Measurements from ENCODE around the gene SH3TC2.

Gene SH3TC2

DNA sequence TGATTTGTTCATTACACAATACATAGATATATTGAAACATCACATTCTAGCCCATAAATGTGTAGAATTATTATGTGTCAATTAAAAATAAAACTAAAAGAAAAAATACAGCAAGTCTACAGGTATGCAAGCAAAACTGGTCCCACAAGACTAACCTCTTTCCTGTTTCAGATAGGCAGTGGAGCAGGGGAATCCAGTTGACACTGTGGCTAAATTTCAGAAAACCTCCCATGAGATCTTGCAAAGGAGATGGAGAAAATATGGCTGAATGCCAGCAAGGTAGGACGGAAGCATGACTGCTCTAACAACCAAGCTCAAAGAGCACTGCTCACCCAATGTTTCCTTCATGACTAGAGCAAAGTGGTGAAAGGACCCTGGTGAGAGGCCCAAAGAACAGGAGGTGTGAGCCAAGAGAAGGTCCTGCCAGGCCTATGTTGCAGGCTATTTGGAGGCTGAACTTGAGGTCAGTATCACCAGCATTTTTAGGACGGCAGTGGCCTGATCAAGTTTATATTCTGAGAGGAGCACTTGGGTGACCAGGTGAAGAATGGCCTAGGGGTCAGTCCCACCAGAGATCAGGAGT lies 1.1 kb upstream of the SH3TC2 start:
- TF ChIP-seq, protein P1, sequence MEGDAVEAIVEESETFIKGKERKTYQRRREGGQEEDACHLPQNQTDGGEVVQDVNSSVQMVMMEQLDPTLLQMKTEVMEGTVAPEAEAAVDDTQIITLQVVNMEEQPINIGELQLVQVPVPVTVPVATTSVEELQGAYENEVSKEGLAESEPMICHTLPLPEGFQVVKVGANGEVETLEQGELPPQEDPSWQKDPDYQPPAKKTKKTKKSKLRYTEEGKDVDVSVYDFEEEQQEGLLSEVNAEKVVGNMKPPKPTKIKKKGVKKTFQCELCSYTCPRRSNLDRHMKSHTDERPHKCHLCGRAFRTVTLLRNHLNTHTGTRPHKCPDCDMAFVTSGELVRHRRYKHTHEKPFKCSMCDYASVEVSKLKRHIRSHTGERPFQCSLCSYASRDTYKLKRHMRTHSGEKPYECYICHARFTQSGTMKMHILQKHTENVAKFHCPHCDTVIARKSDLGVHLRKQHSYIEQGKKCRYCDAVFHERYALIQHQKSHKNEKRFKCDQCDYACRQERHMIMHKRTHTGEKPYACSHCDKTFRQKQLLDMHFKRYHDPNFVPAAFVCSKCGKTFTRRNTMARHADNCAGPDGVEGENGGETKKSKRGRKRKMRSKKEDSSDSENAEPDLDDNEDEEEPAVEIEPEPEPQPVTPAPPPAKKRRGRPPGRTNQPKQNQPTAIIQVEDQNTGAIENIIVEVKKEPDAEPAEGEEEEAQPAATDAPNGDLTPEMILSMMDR (IDR thresholded peaks at IDR 0.05; ENCODE audit: control extremely low read depth, extremely low read depth, low read depth, missing control alignments), result no peak
- no peak for DNase-seq (ENCODE audit: extremely low spot score)
- ChIA-PET POLR2A (no interaction called here), CTCF (interaction anchor here (1.4 kb wide), 1 partner anchor 29 kb away, joined by 3 read pairs; no protein-coding TSS in a partner anchor)

DNA sequence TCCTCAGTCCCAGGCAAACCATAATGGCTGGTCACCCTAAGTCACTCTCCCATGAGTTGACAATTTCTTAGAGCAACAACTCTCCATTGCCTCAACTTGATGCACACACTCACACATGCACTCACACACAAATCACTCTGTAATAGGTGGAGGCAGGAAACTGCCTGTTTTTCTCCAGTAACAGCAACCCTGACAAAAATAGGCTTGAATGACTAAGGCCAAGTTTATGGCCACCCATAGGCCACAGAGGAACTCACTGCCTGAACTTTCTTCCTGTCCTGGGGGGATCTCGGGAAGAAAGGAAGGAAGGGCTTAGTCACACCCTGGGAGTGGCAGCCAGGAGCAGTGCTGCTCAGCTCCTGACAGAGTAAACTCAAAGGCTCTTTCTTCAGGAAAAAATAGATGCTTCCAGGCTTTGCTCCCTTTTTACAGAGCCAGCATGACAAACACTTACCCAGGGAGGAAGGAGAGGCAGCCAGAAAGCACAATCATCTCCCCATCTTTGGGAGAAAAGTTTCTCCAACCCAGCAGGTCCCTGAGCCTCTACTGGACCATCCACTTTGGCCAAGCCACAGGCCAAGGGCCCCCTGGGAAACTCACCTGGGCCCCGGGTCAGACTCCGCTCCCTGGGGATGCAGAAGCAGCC lies 368 bp downstream of the SH3TC2 start:
- ChIA-PET CTCF (interaction anchor here (1.4 kb wide), 1 partner anchor 28 kb away, joined by 3 read pairs; no protein-coding TSS in a partner anchor), POLR2A (no interaction called here)
- TF ChIP-seq, protein P1 (IDR thresholded peaks at IDR 0.05; ENCODE audit: control extremely low read depth, extremely low read depth, low read depth, missing control alignments), result no peak
- no peak for DNase-seq (ENCODE audit: extremely low spot score)

DNA sequence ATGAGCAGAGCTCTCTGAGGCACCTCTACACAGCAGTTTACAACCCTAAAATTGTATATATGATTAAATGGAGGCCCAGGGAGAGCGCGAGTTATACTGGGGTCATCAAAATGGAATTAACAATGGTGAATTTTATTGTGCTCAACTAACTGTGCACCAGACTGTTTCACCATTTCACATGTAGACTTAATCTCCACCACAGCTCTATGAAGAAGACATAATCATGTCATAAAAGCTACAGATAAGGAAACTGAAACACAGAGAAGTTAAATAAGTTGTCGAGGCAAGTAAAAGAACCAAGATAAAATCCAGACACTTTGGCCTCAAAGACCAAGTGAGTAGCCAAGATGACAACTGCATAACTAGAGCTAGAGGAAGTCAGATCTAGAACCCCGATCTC lies 1.5 kb downstream of the SH3TC2 start:
- ChIA-PET CTCF (interaction anchor here (1.1 kb wide), 1 partner anchor 328 kb away, joined by 5 read pairs; no protein-coding TSS in a partner anchor), POLR2A (no interaction called here)
- TF ChIP-seq, protein P1 (IDR thresholded peaks at IDR 0.05; ENCODE audit: control extremely low read depth, extremely low read depth, low read depth, missing control alignments), result no peak
- DNase-seq (ENCODE audit: extremely low spot score), result no peak

DNA sequence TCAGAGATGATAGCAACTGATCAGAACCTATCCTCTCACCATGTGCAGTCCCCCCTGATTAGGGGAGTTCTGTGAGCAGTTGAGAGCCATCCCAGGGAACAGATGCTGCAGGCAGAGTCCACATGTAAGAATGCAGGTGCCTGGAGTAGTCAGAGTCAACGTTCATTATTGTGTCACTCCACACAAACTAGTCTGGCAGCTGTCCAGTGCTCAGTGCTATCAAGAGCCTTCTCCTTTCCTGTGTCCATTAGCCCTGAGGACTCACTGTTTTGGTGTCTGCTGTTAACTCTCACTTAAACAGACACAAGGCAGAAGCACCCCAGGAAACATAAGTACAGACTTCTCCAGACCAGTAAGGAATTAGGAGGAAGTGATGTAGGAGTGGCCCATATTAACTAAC lies 2.5 kb downstream of the SH3TC2 start:
- POLR2A ChIA-PET, result no interaction called here

DNA sequence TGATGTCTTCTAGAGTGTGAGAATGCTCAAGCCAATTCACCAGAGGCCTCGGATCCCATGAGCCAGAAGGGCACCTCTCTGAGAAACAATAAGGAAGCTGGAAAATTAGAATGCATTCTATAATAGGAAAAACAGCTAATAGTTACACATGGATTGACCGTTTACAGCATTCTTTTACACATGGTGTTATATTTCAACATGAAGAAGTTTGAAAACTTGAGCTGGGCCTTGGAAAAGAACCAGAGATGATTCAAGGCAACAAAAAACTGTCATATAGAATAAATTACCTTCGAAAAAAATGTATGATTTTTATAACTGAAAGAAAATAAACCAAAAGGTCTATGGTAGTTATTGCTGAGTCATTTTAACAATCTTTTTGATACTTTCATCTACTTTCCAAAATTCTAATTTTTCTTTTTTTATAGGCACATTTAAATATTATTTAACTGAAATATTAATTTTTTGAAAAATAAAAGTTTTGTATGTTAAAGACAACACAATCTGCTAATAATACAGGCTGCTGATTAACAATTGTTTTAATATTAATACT lies 6.2 kb downstream of the SH3TC2 start:
- TF ChIP-seq, protein P1 (IDR thresholded peaks at IDR 0.05; ENCODE audit: control extremely low read depth, extremely low read depth, low read depth, missing control alignments), result no peak
- DNase-seq (ENCODE audit: extremely low spot score), result no peak
- POLR2A ChIA-PET, result no interaction called here
- CTCF ChIA-PET, result interaction anchor here (1.0 to 4.1 kb wide), 4 partner anchors 10 to 316 kb away, joined by 3 to 21 read pairs (median 4); no protein-coding TSS in a partner anchor

More for the DNA sequence above, 2.5 kb downstream of the SH3TC2 start:
- no peak for DNase-seq (ENCODE audit: extremely low spot score)
- TF ChIP-seq, protein P1 (IDR thresholded peaks at IDR 0.05; ENCODE audit: control extremely low read depth, extremely low read depth, low read depth, missing control alignments), result no peak
- CTCF ChIA-PET, result no interaction called here

DNA sequence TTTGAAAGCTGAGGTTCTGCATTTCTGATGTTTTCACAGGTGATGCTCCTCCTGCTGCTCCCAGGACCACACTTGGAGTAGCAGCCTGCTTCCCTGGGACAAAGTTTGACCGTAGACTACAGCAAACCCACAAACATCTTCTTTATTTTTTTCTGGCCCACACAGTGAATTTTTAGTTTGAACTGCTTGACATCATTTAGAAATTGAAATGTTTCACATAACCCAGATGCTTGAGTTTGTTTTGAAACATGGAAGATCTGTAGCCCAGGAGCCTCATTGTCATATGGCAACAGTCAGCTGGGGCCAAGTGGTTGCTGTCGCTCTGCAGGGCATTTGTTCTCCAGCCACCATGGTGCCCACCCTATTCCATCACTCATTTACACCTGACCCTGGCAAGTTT lies 8.4 kb downstream of the SH3TC2 start:
- TF ChIP-seq, protein P1 (IDR thresholded peaks at IDR 0.05; ENCODE audit: control extremely low read depth, extremely low read depth, low read depth, missing control alignments), result no peak
- CTCF ChIA-PET, result interaction anchor here (1.6 kb wide), 1 partner anchor 313 kb away, joined by 3 read pairs; no protein-coding TSS in a partner anchor
- POLR2A ChIA-PET, result no interaction called here

More for the DNA sequence above, 8.4 kb downstream of the SH3TC2 start:
- no peak for DNase-seq (ENCODE audit: extremely low spot score)

Measured in GM10248 (cell line).